HG03103 (cell line): ENCODE measurements around the gene G6PC2.
"Not testable (repeated sequence)": the region's sequence is repeated elsewhere in the genome, so short reads cannot be mapped to it uniquely, and the experiment has no call there.

ENCODE experiments used
- ATAC-seq: cut with Tn5 transposase; IDR thresholded peaks from one replicate; pipeline ENCODE4 v1.9.1; 2021; ENCODE audit warnings: low read depth; ENCODE audit not compliant: unreplicated experiment

G6PC2 gene, protein sequence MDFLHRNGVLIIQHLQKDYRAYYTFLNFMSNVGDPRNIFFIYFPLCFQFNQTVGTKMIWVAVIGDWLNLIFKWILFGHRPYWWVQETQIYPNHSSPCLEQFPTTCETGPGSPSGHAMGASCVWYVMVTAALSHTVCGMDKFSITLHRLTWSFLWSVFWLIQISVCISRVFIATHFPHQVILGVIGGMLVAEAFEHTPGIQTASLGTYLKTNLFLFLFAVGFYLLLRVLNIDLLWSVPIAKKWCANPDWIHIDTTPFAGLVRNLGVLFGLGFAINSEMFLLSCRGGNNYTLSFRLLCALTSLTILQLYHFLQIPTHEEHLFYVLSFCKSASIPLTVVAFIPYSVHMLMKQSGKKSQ

DNA sequence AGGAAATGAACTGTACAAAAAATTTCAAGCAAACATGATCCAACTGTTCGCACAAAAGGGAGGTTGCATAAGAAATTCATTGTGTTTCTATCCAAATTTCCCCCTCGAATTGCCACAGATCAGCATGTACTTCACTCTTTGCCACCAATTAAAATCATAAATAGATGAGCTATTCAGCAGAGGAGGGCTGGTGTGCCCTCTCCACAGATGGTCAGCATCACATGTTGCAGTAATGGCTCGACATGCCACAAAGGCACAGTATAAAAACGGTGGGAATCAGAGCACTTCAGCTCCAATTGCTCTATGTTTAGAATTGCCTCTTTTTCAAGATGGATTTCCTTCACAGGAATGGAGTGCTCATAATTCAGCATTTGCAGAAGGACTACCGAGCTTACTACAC lies at the start of gene G6PC2:
Gene G6PC2, plus strand, starts transcription at position 289 of the 400 bp plus-strand sequence. Its CDS starts 41 bp downstream, at position 330.
- no peak for ATAC-seq

DNA sequence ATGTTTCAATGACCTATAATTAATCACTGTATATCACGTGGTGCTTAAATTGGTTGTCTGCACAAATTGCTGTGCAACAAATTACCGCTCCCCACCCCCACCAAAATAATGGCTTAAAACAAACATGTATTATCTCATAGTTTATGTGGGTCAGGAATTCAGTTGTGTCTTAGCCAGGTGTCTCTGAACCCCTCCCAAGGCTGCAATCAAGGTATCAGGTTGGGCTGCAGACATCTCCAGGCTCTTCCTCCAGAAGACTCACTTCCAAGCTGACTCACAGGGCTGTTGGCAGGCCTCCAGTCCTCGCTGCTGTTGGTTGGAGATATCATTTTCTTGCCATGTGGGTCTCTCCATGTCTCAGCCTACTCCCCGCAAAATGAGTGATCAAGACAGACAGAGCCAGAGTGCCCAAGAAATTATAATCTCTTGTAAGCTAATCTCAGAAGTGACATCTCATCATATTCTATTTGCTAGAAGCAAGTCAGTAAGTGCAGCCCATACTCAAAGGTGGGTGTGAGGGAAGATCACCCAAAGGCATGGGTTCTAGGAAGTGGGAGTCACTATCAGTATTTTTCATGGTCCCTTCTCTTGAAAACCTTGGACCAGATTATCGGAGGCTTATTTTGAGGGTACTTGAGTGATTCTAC lies 49.3 kb upstream of the G6PC2 start:
- no peak for ATAC-seq

DNA sequence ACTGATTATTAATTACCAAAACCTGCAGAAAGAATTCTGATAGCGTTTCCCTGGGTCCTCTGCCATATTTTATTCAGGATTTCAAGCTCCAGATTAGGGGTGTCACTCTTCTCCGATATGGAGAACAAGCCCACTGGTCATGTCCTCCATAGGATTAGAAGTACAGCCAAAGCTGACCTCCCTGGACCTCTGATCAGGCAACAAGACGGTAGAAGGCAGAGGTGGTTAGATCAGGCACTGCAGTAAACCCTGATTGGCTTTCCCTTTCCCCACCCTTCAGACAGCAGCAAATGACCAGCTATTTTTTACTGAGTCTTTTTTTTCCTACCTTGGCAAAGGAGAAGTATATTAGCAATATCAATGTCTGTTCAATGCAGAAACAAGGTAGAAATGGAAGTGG lies 48.6 kb upstream of the G6PC2 start:
- no peak for ATAC-seq

DNA sequence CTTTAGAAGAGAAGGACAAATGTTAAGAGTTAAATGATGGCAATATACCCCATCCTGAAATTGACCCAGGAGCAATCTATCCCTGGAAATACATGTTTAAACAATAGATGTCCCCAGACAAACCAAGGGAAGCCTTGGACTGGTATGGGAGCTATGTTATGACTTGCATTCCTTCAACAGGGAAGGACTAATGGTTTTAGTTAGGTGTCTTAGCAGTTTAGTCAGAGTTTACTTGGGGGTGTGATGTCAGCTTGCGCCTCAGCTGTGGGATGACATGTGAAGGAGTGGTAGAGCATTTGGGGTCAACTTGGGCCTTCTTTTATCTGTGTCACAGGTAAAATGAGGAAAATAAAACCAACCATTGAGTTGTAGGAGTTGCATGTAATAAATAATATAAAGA lies 47.6 kb upstream of the G6PC2 start:
- ATAC-seq: no peak

DNA sequence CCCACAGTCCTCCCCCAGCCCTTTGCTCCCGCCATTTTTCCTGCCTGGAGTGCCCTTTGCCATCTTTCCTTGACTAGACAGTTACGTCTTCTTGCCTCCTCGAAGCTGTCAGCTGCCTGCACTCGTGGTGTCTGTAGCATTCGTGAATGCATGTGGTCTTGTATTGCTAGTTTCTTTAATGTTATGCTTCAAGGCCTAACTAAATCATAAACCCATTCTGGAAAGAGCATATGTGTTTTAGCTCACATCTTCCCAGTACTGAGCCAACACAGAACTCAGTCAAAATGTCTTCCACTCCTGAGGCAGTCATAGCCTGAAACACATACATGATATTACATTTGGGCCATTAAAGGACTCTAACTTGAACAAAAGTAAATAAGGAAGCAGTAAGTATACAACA lies 46.4 kb upstream of the G6PC2 start:
- no peak for ATAC-seq

DNA sequence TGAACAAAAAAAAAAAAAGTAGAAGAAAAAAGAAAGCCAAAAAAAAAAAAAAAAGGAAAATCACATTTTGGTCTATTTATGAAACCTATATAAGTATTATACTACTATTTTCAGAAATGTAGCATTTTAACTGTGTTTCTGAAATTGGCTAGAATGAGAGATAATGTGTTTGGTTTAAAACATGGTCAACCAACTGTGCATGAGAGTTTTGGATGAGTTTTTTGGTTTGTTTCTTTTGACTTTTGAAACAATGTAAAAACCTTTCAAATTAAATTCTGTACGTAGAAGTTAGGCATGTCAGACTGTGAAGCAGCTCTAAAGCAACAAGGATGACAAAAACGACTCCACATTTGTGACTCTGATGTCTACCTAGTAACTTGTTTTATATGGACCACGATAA lies 45.5 kb upstream of the G6PC2 start:
- no peak for ATAC-seq

DNA sequence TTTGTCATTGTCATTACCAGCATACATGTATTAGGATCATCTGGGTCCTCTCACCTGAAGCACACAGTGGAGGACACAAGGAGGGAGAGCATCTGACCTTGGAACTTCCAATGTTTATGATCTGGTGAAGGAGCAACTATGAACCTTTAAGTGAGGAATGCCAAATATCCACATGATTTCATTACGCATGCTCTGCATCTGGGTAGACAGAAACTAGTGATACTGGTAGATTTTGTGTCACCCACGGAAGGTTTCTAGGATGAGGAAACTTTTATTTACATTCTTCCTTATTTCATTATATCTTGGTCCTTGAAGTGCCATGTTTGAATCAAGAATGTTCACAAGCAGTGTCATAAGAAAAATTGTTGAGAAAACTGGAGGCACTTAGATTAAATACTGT lies 42.9 kb upstream of the G6PC2 start:
- ATAC-seq: no peak

DNA sequence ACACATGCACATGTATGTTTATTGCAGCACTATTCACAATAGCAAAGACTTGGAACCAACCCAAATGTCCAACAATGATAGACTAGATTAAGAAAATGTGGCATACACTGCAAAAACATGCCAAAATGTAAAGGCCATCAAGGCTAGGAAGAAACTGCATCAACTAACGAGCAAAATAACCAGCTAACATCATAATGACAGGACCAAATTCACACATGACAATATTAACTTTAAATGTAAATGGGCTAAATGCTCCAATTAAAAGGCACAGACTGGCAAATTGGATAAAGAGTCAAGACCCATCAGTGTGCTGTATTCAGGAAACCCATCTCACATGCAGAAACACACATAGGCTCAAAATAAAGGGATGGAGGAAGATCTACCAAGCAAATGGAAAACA lies 33.9 kb upstream of the G6PC2 start:
- ATAC-seq: not testable (repeated sequence)

DNA sequence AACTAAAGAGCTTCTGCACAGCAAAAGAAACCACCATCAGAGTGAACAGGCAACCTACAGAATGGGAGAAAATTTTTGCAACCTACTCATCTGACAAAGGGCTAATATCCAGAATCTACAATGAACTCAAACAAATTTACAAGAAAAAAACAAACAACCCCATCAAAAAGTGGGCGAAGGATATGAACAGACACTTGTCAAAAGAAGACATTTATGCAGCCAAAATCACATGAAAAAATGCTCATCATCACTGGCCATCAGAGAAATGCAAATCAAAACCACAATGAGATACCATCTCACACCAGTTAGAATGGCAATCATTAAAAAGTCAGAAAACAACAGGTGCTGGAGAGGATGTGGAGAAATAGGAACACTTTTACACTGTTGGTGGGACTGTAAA lies 30.7 kb upstream of the G6PC2 start:
- ATAC-seq: not testable (repeated sequence)

DNA sequence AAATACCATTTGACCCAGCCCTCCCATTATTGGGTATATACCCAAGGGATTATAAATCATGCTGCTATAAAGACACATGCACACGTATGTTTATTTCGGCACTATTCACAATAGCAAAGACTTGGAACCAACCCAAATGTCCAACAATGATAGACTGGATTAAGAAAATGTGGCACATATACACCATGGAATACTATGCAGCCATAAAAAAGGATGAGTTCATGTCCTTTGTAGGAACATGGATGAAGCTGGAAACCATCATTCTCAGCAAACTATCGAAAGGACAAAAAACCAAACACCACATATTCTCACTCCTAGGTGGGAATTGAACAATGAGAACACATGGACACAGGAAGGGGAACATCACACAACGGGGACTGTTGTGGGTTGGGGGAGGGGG lies 30.3 kb upstream of the G6PC2 start:
- ATAC-seq: not testable (repeated sequence)

DNA sequence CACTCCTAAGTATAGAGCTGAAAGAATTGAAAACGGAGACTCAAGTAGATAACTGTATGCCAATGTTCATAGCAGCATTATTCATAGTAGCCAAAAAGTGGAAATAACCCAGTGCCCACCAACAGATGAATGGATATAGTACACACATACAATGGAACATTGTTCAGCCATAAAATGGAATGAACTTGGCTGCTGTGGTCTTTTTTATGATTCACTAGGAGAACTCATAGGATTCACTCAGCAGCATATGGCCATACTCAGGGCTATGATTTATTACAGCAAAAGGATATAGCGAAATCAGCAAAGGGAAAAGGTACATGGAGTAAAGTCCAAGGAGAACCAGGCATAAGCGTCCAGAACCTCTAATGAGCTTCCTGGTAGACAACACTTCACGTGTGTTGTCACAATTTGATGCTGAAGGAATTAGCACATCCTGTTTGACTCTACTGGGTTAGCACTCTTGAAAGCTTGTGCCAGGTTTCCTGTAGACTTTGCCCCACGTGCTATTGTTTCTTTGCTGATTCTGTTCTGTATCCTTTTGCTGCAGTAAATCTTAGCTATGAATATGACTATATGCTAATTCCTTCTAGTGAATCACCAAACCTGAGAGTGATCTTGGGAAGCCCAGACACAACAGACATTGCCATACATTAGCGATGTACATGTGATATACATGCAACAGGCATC lies 26.6 kb upstream of the G6PC2 start:
- no peak for ATAC-seq

DNA sequence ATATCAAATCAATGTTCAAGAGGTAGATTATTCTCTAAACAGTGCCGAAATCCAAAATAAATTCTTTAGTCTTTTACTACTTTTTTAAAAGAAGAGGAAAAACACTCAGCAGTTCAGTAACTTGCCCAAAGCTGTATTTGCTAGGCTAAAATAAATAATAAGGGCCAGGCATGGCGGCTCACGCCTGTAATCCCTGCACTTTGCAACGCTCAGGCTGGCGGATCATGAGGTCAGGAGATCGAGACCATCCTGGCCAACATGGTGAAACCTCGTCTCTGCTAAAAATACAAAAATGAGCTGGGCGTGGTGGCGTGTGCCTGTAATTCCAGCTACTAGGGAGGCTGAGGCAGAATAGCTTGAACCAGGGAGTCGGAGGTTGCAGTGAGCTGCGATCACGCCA lies 18.9 kb upstream of the G6PC2 start:
- ATAC-seq: not testable (repeated sequence)

DNA sequence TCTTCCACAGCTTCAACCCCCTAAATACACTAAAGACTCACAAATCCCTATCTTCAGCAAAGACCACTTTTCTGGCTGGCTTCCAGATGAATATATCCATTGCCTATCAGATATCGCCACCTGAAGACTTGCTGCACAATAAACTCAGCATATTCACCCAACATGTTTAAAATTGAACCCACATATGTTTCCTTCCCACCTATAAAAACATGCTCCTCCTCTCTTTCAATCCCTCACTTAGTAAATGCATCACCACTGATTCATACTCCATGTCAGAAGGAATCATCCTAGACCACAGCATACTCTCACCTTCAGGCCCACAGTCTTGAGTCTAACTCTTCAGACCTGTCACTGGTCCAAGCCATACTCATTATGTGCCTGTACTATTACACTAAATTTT lies 16.1 kb upstream of the G6PC2 start:
- ATAC-seq: no peak

DNA sequence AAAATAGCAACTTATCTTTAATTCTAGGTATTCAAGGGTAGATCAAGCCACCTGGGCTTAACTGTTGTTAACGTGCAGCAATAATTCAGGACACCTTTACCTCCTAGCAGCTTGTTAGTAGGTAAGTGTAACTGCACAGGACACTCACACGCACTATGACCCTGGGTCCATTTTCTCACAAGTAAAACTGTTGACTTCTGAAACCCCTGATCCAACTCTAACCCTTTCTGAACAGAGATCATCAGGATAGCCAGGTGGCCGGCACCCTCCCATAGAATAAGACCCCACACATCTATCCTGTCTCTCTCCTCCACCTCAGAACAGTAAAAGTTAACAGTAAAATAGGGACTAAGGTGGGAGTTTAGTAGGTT lies 11.5 kb upstream of the G6PC2 start:
- no peak for ATAC-seq

DNA sequence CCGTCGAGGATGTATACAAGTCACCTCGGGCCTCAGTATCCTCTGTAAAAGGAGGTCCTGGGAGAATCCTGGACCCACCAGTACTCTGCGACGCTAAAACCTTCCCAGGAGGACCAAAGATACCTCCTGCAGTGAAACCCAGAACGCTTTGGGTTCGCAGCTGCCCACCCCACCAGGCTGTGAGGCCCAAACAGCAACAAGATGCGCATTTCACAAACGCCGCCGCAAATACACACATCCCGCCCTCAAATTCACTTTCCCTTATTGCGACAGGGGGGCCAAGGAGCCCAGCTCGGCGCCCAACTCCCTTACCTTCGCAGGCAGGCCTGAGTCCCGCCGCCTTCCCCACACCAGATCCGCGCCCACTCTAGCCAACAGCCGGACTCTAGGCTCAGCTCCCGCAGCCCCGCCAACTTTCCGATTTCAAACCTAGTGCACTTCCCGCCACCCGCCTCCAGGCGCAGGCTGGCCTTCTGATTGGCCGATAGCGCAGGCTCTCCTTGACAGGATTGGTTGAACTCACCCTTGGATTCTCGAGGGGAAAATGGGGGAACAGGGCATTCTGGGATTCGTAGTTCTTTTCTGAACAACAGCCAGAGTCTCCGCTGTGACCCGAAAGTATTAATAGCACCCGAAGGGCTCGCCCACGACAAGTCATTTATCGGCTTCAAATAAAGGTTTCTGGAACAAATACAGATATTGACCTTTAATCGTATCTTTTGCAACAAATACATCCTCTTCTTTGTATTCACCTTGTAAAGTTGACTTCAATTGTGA lies 10.9 kb upstream of the G6PC2 start, which contains the start of gene SPC25:
Gene SPC25, minus strand, starts transcription at position 425 of the 777 bp plus-strand sequence. CDS start 911 bp downstream, outside the sequence.
- ATAC-seq: peak; percentile 100

DNA sequence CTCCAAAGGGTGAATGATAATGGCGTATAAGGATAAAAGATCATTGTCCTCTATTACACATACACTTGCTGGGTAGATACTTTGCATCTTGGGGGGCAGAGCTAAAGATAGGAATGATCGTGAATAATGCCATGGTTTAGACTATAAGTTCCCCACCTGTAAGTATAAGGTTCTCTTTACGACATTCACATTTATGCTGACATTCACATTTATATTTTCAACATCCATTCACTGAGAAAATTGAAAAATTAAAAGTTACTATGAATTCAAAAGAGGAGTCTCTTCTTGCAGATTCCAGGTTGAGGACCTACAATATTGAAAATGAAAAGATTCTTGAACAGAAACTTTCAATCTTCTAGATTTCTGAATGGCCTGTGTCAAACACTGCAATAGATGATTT lies 8.8 kb upstream of the G6PC2 start:
- ATAC-seq: no peak

DNA sequence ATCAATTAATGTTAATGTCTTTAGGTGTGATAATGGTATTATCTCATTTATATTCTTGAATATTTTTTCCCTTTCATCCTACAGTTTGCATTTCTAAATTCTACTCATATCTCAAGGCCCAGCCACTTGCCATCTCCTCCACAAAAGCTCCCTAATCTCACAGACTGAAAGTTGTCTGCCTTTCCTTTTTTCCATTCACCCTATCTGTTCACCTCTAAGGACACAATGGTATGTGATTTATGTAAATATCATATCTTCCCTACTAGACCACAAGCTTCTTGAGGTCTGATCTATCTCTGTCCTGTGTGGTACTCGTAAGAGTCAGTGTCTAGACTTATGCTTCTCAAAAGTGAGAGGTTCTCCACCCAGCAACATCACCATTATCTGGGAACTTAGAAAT lies 7.0 kb upstream of the G6PC2 start:
- no peak for ATAC-seq

DNA sequence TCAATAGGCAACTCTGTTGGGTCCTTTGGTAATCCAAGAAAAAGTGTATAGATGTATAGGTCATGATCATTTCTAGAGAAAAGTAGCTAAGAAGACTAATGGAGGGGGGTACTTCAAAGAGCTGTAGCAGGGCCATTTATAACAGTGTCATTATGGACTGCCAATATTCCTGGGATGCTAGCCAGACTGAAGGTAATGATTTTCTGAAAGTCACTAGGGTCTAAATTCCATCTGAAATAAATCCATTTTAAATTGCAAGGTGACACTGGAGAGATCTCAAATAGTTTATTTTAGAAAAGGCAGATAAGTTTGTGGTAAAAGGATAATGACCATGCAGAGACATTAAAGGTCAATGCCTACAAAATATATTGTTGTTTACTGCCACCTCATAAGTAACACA lies 6.4 kb upstream of the G6PC2 start:
- no peak for ATAC-seq

DNA sequence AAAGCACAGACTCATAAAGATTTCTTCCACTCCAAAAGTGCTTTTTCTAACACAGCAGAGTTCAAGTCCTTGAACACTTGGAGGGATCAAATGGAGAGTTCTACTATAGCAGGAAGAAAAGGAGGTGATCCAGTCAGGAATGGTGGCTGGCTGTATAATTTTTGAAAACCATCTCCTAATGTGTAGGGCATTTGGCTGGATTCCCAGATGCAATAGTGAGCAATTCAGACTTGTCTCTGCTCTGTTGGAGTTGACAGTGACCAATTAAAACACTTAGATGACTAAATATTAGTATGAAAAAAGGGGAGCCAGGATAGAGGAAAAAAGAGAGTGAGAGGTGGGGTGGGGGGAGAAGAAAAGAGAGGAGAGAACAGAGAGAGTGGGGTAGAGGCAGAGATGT lies 5.3 kb upstream of the G6PC2 start:
- no peak for ATAC-seq

DNA sequence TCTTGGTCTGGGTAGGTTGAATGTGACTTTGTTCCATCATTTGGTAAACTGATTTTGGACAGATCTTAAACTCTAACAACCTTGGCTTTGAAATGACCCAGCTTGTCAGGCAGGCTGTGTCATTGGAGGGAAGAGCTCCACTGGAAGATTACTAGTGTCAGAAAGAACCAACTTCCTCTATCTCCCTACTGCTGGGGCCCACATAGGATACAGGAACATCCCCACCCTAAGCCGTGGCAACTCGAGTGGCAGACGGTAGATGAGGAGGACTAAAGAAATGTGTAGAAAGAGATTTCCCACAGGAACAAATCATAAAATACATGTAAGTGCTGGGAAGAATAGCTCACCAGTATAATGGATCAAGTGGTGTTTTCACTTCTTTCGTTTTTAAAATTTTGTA lies 4.3 kb upstream of the G6PC2 start:
- no peak for ATAC-seq

DNA sequence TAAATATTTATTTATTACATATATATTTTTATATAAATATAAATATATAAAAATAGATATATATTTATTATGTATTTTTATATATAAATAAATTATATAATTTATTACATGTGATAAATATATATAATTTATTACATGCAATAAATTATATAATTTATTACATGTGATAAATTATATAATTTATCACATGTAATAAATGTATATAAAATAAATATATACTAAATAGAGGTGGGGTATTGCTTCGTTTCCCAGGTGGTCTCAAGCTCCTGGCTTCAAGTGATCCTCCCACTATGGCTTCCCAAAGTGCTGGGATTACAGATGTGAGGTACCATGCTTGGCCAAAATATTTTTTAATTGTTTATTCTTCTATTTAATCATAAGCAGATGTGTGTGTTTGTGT lies 3.6 kb upstream of the G6PC2 start:
- no peak for ATAC-seq
